HG03066 (cell line): ENCODE data around the gene TRIM74.
"Not testable (repeated sequence)": the region's sequence is repeated elsewhere in the genome, so short reads cannot be mapped to it uniquely, and the experiment has no call there.

Experiments
- ATAC-seq: cut with Tn5 transposase; IDR thresholded peaks from one replicate; pipeline ENCODE4 v1.9.1; 2021; ENCODE audit warnings: low read depth; ENCODE audit not compliant: unreplicated experiment

Gene TRIM74

DNA sequence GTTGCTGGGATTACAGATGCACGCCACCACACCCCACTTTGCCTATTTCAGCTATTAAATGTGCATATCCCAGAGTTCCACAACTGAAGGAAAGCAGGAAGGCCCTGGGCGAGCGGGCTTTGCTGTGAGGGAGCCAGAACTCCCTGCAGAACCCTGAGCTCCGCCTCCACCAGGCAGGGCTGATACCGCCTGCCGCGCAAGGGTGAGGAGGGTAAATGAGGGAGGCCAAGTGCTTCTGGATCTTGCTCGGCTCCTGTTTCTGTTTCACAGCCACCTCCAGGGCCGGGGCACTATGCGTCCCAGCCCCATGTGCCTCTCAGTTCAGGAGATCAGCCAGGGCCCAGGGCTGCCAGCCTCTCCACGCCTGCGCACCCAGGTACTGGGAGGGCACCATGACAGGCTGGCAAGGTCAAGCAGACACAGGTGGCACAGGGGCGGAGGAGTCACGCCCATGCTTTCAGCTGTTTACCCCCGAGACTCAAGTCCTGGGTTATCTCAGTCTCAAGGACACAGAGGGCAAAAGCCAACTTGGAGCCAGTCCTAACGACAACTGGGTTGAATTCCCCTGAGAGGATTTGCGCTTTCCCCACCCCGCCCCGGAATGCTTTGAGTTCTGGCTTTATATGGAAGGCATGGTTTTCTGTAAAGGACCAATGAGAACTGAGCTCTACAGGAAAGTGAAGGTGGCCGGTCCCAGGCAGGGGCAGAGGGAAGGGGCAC is 8.5 kb downstream of the TRIM74 start:
- ATAC-seq = not testable (repeated sequence)

DNA sequence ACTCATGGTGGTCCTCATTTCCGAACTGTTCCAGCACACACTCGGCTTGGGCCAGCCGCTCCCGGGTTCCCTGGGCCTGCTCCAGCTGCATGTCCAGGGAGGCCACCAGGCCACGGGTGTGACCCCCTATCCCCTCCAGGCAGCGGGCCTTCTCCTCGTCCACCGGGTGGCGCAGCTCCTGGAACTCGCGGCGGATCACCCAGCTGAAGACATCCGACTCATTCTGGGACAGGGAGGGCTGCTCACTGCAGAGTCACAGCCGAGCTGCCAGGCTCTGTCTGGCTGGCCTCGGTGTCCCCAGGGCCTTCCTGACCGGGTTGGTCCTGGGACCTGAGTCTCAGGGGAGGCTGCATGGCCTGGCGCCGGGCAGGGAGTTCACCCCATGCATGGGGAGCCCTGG is 9.2 kb downstream of the TRIM74 start:
- not testable (repeated sequence) for ATAC-seq

DNA sequence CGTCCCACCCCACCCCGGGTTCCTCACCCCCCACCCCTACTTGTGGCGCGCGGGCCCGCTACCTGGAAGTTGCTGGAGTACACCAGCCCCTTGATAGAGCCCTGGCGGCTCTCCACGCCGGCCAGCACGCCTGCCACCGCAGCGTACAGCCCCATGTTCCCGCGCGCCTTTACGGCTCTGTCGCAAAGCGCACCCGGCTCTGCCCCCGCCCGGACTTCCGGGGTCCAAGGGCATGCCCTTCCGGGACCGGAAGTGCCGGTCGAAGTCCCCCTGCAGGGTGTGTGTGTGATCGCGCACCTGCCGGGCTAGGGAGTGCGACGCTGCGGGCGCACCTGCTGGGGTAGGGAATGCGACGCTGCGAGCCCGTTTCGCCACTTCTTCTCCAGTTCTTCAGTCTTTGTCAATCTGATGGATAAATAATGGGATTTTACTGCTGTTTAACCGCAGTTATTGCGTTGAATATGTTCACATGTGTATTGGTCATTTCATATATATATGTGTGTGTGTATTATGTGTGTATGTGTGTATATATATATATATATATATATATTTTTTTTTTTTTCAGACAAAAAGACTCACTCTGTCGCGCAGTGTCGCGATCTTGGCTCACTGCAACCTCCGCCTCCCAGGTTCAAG is 14.6 kb downstream of the TRIM74 start:
- peak; percentile 96 for ATAC-seq

DNA sequence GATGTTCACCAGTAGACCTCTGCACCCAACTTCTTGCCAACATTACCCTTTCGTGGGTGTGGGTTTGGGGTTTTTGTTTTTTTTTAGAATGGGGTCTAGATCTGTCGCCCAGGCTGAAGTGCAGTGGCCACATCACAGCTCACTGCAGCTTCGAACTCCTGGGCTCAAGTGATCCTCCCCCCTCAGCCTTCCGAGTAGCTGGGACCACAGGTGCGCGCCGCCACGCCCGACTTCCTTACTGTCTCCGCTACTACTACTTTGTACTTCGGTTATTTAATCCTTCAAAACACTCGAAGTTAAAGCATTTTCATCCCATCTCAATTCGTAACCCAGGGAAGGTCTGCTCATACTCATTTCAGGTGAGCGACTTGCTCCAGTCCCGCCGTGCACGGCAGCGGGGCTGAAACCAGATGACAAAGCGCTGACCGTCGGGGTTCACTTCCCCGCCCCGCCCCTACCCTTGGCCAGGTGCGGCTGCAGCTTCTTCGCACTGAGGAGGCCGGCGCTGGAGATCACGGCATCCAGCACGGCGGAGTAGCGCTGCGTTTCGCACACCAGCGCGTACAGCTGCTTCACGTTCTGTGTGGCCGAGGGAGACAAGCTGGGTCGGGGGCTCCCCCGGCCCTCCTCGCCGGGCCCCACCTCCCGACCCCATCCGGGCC is 15.2 kb downstream of the TRIM74 start:
- peak; percentile 52 for ATAC-seq

DNA sequence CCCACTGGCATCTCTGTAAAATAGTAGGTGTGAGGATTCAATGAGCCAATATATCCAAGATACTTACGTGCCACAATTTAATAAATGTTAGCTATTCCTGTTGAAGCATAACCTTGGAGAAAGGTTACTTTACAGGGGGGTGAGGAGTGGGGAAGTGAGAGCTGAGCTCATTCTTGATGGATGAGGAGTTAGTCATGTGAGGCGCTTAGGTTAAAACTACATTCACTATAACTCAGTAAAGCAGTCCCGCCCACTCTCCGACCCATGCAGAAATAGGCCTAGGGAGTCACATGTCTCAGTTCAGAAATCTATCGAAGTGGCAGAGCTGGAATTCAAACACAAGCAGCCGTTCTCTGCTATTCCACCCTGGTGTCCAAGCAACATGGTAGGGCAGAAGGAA is 18.8 kb downstream of the TRIM74 start:
- not testable (repeated sequence) for ATAC-seq

DNA sequence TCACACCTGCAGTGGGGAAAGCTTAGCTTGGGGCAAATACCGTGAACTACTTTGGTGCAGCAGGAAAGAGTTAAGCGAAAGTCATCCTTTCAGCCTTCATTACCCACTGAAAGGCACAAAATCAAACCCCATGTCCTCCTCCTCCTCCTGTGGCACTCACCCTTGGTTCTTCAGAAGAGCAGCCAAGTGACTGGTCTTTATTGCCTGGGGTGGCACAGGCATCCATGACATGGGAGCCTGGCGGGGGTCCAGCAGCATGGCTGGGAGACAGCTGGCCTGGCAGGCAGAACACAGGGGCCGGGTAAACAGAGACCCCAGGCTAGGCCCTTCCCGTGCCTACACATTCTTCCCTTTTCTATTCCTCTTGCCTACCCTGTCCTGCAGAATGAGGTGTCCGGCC is 19.6 kb downstream of the TRIM74 start:
- ATAC-seq = not testable (repeated sequence)

DNA sequence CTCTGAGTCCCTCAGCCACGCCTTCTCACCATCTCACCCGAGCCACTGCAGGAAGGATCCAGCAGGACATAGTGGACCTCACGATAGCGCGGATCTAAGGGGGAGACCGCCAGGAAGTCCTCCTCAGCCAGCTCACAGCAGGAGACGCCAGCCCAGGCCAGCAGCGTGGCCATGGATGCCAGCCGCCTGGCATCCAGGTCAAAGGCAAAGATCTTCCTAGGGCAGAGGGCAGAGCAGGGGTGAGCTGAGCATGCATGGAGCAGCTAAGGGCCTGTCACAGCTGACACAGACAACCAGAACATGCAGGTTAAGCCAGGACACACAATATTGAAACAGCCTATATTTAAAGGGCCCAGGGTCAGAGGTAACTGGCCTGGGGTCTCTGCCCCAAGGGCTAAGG is 20.0 kb downstream of the TRIM74 start:
- not testable (repeated sequence) for ATAC-seq

DNA sequence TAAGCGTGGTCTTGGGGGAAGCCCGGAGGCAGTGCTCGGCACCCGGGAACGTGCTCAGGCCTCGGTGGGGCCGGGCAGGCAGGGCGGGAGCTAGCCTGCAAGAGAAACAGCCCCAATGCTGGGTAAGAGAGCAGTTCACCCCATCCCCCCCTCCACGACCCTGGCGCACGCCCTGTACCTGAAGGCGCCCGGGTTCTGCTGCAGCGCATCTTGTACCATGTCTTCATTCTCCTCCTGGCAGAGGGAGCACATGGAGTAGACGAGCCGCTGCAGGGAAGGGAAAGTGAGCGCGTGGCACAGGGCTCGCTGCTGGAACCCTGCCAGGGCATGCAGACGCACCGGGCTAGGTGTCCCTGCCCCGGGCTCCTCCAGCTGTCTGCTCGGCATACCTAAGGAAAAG is 20.6 kb downstream of the TRIM74 start:
- ATAC-seq = not testable (repeated sequence)

DNA sequence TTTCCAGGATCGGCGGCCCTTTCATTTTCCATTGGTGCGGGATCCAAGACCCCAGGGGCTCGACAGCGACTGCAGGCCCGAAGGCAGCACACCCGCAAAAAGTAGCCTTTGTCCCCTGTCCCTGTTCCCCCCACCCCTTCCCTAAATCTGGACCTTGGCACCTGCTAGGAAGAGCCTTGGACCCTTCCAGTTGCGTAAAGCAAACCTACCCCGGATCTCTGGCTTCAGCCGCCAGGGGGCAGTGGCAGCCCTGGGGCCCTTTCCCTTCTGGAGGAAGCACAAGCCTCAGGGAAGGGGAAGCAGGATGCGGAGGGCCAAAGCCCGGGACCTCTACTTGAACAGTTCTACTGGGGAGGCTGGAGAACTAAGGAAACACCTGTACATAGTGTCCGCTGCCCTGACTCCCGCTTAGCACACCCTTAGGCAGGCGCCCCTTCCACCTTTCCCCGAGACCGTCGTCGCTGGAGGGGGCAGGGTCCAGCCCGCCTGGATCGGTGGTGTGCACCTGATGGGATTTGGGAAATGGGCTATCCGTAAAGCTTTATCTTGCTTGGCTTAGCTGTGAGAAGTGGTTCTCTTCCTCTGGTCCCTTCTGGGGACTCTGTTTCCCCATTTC is 23.0 kb downstream of the TRIM74 start:
- not testable (repeated sequence) for ATAC-seq

DNA sequence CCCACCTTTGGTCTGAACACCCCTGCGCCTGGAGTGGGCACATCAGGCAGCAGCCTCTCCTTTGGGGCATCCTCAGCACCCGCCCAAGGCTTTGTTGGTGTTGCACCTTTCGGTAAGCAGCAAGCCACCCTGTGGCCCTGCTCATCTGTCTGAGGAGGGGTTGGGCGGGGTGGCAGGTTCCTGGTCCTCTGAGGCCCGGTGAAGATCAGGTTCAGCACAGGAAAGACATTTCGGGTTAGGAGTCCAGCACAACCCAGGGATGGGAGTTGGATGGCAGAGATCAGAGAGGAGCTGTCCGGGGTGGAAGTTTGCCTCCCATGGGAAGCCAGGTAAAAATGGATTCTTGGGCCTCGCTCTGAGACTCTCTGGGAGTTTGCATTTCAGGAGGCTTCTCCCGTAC is 23.7 kb downstream of the TRIM74 start:
- ATAC-seq = not testable (repeated sequence)

DNA sequence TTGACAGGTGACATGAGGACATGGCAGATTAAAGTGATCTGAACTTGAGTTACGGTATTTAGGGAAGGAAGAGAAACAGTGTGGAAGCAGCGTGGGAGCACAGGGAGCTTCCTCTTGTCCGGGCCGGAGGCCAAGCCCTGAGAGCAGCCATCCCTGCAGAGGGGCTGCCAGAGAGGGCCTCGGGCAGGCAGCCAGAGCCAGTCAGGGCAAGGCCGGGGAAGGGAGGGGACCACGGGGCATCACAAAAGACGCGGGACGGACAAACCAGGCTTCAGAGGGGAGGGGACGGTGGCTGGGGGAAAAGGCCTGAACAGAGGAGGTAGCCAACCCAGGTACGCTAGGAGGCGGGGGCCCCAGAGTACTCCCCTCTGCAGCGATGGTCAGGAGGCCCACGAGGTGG is 24.3 kb downstream of the TRIM74 start:
- ATAC-seq = not testable (repeated sequence)

DNA sequence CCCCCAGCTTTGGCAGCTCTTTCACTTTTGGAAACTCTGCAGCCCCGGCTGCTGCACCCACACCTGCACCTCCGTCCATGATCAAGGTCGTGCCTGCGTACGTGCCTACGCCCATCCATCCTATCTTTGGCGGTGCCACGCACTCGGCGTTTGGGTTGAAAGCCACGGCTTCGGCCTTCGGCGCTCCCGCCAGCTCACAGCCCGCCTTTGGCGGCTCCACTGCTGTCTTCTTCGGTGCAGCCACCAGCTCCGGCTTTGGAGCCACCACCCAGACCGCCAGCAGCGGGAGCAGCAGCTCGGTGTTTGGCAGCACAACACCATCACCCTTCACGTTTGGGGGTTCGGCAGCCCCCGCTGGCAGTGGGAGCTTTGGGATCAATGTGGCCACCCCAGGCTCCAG is 26.3 kb downstream of the TRIM74 start:
- not testable (repeated sequence) for ATAC-seq

DNA sequence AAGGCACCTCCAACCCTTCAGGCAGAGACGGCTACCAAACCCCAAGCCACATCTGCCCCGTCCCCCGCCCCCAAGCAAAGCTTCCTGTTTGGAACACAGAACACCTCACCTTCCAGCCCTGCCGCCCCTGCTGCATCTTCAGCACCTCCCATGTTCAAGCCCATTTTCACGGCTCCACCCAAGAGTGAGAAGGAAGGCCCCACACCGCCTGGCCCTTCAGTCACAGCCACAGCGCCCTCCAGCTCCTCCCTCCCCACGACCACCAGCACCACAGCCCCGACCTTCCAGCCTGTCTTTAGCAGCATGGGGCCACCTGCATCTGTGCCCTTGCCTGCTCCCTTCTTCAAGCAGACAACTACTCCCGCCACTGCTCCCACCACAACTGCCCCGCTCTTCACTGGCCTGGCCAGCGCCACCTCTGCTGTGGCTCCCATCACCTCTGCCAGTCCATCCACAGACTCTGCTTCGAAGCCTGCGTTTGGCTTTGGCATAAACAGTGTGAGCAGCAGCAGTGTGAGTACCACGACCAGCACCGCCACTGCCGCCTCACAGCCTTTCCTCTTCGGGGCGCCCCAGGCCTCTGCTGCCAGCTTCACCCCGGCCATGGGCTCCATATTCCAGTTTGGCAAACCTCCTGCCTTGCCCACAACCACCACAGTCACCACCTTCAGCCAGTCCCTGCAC is 27.1 kb downstream of the TRIM74 start:
- not testable (repeated sequence) for ATAC-seq

DNA sequence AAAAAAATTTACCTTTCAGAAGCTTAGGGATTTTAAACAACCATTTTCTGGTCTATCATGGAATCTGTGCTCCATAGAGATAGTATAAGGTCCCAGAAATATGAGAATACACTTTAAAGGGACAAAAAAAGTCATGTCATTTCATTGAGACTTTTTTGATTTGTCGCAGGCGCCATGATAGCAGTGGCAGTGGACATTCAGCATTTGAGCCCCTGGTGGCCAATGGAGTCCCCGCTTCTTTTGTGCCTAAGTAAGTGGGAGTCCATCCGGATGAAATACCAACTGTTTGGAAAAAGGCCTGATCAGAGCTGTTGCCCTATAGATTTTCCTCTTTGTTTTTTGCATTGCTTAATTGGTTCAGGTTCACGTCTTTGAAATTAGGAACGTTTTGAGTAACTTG is 41.0 kb downstream of the TRIM74 start:
- not testable (repeated sequence) for ATAC-seq

DNA sequence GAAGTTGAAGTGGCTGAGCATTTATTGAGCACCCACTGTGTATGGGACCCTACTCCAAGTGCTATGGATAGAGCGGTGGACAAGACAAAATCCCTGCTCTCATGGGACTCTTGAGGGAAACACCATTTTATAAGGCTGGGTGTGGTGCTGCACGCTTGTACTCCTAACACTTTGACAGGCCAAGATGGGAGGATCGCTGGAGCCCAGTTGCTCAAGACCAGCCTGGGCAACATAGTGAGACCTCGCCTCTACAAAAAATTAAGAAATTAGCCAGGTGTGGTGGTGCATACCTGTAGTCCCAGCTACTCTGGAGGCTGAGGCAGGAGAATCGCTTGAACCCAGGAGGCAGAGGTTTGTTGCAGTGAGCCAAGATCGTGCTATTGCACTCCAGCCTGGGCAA is 41.5 kb downstream of the TRIM74 start:
- not testable (repeated sequence) for ATAC-seq

DNA sequence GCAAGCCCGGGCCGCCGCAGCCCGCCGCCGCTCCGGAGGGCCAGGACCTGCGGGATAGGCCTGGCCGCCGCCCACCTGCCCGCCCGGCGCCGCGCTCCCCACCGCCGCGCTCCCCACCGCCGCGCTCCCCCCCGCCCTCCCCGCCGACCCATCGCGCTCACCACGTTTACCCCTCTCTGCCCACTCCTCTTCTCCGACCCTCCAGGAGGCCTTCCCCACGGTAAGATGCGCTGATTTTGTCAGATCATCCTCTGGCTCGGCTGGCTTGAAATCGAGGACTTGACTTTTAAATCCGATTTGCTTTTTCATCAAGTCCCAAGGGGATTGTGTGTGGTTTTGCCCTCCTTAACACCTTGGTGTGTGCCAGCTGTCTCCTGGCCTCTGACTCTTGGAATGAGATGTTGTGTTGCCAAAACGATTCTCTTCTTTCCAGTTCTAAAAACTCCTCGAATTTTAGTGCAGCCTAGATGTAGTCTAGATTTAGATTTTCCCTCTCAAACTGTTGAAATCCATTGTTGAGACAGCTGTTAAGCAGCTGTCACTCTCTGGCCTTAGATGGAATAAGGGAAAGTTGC is 43.6 kb downstream of the TRIM74 start:
- no peak for ATAC-seq

DNA sequence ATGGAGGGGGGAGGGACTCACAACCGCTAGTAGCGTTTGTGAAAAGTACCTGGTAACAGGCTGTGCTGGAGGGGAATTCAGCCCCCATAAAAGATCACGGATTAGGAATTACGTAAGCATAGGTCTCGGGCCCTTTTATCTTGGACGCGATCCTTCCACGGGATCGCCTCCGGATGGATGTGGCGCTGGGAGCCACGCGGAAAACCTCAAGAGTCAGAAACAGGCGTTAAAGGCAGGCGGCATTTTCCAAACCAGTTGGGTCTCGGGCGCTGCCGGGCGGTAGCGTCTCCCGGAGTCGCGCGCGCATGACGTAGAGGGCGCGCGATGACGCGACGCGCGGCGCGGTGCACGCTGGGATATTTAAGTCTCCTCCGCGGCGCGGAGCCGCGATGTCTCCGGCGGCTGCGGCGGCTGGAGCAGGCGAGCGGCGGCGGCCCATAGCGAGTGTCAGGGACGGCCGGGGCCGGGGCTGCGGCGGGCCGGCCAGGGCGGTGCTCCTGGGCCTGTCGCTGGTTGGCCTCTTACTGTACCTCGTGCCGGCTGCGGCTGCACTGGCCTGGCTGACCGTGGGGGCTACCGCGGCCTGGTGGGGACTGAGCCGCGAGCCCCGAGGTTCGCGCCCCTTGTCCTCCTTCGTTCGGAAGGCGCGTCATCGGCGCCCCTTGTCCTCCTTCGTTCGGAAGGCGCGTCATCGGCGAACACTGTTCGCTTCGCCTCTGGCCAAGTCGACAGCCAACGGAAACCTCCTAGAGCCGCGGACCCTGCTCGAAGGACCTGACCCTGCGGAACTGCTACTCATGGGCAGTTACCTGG is 44.3 kb downstream of the TRIM74 start, which contains the start of gene POM121:
TSS of gene POM121 (plus strand) at position 363 of the 813 bp plus-strand sequence. CDS start at position 390, 27 bp downstream.
- ATAC-seq = peak; percentile 83

DNA sequence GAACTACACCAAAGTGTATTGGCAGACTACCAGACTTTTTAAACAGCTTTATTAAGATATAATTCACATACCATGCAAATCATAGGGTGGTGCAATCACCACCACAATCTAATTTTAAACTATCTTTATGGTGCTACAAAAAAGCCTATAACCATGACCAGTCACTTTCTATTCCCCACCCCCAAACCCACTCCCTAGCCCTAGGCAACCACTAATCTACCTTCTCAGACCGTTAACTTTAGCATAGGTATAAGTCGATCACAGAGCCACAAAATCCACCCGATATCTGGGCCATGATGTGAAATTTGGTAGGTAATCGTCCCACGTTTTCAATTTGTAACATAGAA is 44.9 kb downstream of the TRIM74 start:
- ATAC-seq = peak; percentile 16

DNA sequence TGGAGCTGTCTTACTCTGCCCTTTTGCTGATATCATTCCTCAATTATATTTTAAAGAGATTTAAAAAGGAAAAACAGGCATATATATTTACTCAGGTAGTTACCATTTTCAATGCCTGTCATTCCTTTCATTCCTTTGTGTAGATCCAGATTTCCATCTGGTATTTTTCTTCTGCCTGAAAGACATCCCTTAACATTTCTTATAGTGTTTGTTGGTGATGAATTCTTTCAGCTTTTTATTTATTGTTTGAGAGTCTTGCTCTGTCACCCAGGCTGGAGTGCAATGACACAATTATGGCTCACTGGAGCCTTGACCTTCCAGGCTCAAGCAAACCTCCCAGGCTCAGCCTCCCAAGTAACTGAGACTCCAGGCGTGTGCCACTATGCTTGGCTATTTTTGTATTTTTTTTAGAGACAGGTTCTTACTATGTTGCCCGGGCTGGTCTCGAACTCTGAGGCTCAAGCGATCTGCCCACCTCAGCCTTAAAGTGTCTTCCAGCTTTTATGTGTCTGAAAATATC is 50.0 kb downstream of the TRIM74 start:
- no peak for ATAC-seq
